Smooth muscle cell (in vitro differentiated cells): ENCODE results near the gene CROCC. TPM values are rescaled to one million over a fixed set of nuclear protein-coding genes. Genes with fewer than 3 reads are reported as not detected.

ENCODE experiments used
- DNase-seq: peaks from one replicate; lab custom pipeline; 2025; ENCODE audit not compliant: unreplicated experiment; lab: John Stamatoyannopoulos, UW
- H2AFZ ChIP-seq: fragments of 200-600 bp; sonication (generic); 2 replicates; pipeline ENCODE4 v1.6.0; 2016; ENCODE audit warnings: antibody characterized with exemption, low read depth, mild to moderate bottlenecking
- H3F3A ChIP-seq: fragments of 200-600 bp; sonication (generic); 2 replicates; pipeline ENCODE4 v1.6.0; 2017; ENCODE audit warnings: antibody characterized with exemption, low read depth
- H3K27ac ChIP-seq: fragments of 200-600 bp; sonication (generic); 2 replicates; pipeline ENCODE4 v1.5.1; 2016; ENCODE audit warnings: low read depth, mild to moderate bottlenecking
- H3K27me3 ChIP-seq: fragments of 200-600 bp; sonication (generic); 2 replicates; pipeline ENCODE4 v1.6.1; 2016; ENCODE audit warnings: low read depth, mild to moderate bottlenecking
- H3K36me3 ChIP-seq: fragments of 200-600 bp; sonication (generic); 2 replicates; pipeline ENCODE4 v1.5.1; 2016; ENCODE audit warnings: low read depth
- H3K4me1 ChIP-seq: fragments of 200-600 bp; sonication (generic); 2 replicates; pipeline ENCODE4 v1.5.1; 2016; ENCODE audit warnings: low read depth
- H3K4me2 ChIP-seq: fragments of 200-600 bp; sonication (generic); 2 replicates; pipeline ENCODE4 v1.6.0; 2016; ENCODE audit warnings: mild to moderate bottlenecking
- H3K4me3 ChIP-seq: fragments of 200-600 bp; sonication (generic); 2 replicates; pipeline ENCODE4 v1.5.1; 2016; ENCODE audit warnings: mild to moderate bottlenecking
- H3K79me2 ChIP-seq: fragments of 200-600 bp; sonication (generic); 2 replicates; pipeline ENCODE4 v1.6.0; 2016; ENCODE audit warnings: low read depth, mild to moderate bottlenecking
- H3K9ac ChIP-seq: fragments of 200-600 bp; sonication (generic); 2 replicates; pipeline ENCODE4 v1.6.0; 2016; ENCODE audit warnings: low read depth
- H3K9me3 ChIP-seq: fragments of 200-600 bp; sonication (generic); replicated peaks from 2 replicates; pipeline ENCODE4 v1.5.1; 2016; ENCODE audit warnings: low read depth
- H4K20me1 ChIP-seq: fragments of 200-600 bp; sonication (generic); 2 replicates; pipeline ENCODE4 v1.6.0; 2016; ENCODE audit warnings: low read depth
- CTCF ChIP-seq: fragments of 200-600 bp; sonication (generic); IDR thresholded peaks from 2 replicates; pipeline ENCODE4 v1.5.1; 2017; ENCODE audit warnings: borderline replicate concordance, mild to moderate bottlenecking, antibody characterized with exemption; ENCODE audit not compliant: insufficient read depth, poor library complexity, severe bottlenecking
- WGBS: methylation state at CpG from one replicate; pipeline ENCODE4 v1.1.7; 2016; ENCODE audit warnings: low lambda C conversion rate; 5-methylcytosine and 5-hydroxymethylcytosine counted together
- polyA plus RNA-seq: library from polyadenylated mRNA; unstranded; fragments of >200 nt; fragmentation: Nextera tagmentation; extraction: Ambion mirVana; gene quantifications from 2 replicates; pipeline ENCODE4 v1.2.1, GENCODE V29; 2016
- total RNA-seq: library from RNA; depleted of rRNA; stranded (reverse); fragments of >200 nt; gene quantifications from 2 replicates; pipeline ENCODE4 v1.2.3, GENCODE V29; 2014

Gene CROCC
- total and polyA plus RNA-seq, 2 experiments from 2014 or later, result 19.7 to 24.0 TPM

GRCh38 chr1:16986962-16987361 is 65.2 kb downstream of the CROCC start:
- Histone ChIP-seq H4K20me1 (no peaks in the 10 kb centered on the region), H3K4me3 (no peak overlapping the region), H3K4me2 (no peak overlapping the region), H3K36me3 (no peaks in the 10 kb centered on the region), H3K27me3 (no peaks in the 10 kb centered on the region), H3K9ac (no peak overlapping the region), H2AFZ (no peak overlapping the region), H3K79me2 (no peaks in the 10 kb centered on the region), H3K9me3 (no peaks in the 10 kb centered on the region), H3F3A (no peaks in the 10 kb centered on the region), H3K27ac (no peak overlapping the region), H3K4me1 (peaks cover 13% of the 10 kb centered on the region)
- WGBS, result 53% methylated on average over 15 of the region's 16 CpGs
- TF ChIP-seq CTCF, result peak; percentile 43
- DNase-seq, result no peak

GRCh38 chr1:16988210-16988609 is 66.5 kb downstream of the CROCC start:
- Histone ChIP-seq H3K9ac (no peak overlapping the region), H3F3A (no peaks in the 10 kb centered on the region), H3K4me3 (no peak overlapping the region), H3K9me3 (no peaks in the 10 kb centered on the region), H3K27ac (no peak overlapping the region), H2AFZ (no peak overlapping the region), H3K79me2 (no peaks in the 10 kb centered on the region), H3K4me2 (no peak overlapping the region), H4K20me1 (no peaks in the 10 kb centered on the region), H3K36me3 (no peaks in the 10 kb centered on the region), H3K4me1 (peaks cover 3% of the 10 kb centered on the region), H3K27me3 (no peaks in the 10 kb centered on the region)
- DNase-seq, result no peak
- TF ChIP-seq CTCF, result no peak
- 97% methylated on average over 13 of the region's 13 CpGs for WGBS

GRCh38 chr1:16989676-16990391 is 68.1 kb downstream of the CROCC start:
- no peaks in the 10 kb centered on the region for H3K27me3 ChIP-seq
- H3K9ac ChIP-seq, result no peak overlapping the region
- DNase-seq, result no peak
- TF ChIP-seq CTCF, result no peak
- no peaks in the 10 kb centered on the region for H3K9me3 ChIP-seq
- no peaks in the 10 kb centered on the region for H4K20me1 ChIP-seq
- no peaks in the 10 kb centered on the region for H3K79me2 ChIP-seq
- no peak overlapping the region for H3K27ac ChIP-seq
- 95% methylated on average over 22 of the region's 22 CpGs for WGBS
- H3K4me2 ChIP-seq, result no peak overlapping the region
- H3K4me1 ChIP-seq, result no peaks in the 10 kb centered on the region
- H3K36me3 ChIP-seq, result no peaks in the 10 kb centered on the region
- no peak overlapping the region for H2AFZ ChIP-seq
- no peak overlapping the region for H3K4me3 ChIP-seq
- H3F3A ChIP-seq, result no peaks in the 10 kb centered on the region

- H2AFZ ChIP-seq, result no peak overlapping the region
- H3K36me3 ChIP-seq, result no peaks in the 10 kb centered on the region
- WGBS, result 97% methylated on average over 12 of the region's 12 CpGs
- no peak overlapping the region for H3K9ac ChIP-seq
- H3K4me3 ChIP-seq, result no peak overlapping the region
- H3K27ac ChIP-seq, result no peak overlapping the region
- H4K20me1 ChIP-seq, result no peaks in the 10 kb centered on the region
- no peak for DNase-seq
- H3K79me2 ChIP-seq, result no peaks in the 10 kb centered on the region
- no peaks in the 10 kb centered on the region for H3F3A ChIP-seq
- H3K4me2 ChIP-seq, result no peak overlapping the region
- H3K4me1 ChIP-seq, result no peaks in the 10 kb centered on the region
- H3K27me3 ChIP-seq, result no peaks in the 10 kb centered on the region
- TF ChIP-seq CTCF, result no peak
- H3K9me3 ChIP-seq, result no peaks in the 10 kb centered on the region
Observed at GRCh38 chr1:16991571-16991970, 69.8 kb downstream of the CROCC start.
